DND-41 (cell line): Measurements from ENCODE around the gene ZNF668.

Experiments
- ATAC-seq: fragments of 200-7000 bp; cut with Tn5 transposase; 3 replicates; pipeline ENCODE4 v1.9.1; 2021; ENCODE audit warnings: low read depth; ENCODE audit not compliant: insufficient read depth
- DNase-seq: peaks from one replicate; pipeline ENCODE4 v3.0.0-alpha.2; 2020
- H2AFZ ChIP-seq: 2 replicates; pipeline ENCODE4 v1.6.0; 2012; ENCODE audit warnings: low read depth, low read length
- H3K27ac ChIP-seq: 2 replicates; pipeline ENCODE4 v1.5.1; 2012; ENCODE audit warnings: low read length, inconsistent platforms
- H3K27me3 ChIP-seq: fragments of 200-600 bp; sonication (generic); 2 replicates; pipeline ENCODE4 v1.6.0; 2012; ENCODE audit warnings: low read length, mild to moderate bottlenecking, inconsistent platforms; ENCODE audit not compliant: insufficient read depth, poor library complexity
- H3K36me3 ChIP-seq: 2 replicates; pipeline ENCODE4 v1.5.1; 2012; ENCODE audit warnings: low read length, inconsistent platforms; ENCODE audit not compliant: insufficient read depth
- H3K4me1 ChIP-seq: 2 replicates; pipeline ENCODE4 v1.5.1; 2012; ENCODE audit warnings: mild to moderate bottlenecking, low read length; ENCODE audit not compliant: insufficient read depth
- H3K4me2 ChIP-seq: 2 replicates; pipeline ENCODE4 v1.6.0; 2012; ENCODE audit warnings: mild to moderate bottlenecking, moderate library complexity, low read length, inconsistent platforms; ENCODE audit not compliant: insufficient read depth
- H3K4me3 ChIP-seq, 2 experiments: fragments of 200-600 bp in 1 of 2; shearing (Covaris generic) in 1 of 2; 2 replicates each; pipeline ENCODE4 v1.5.1; 2012 to 2016; ENCODE audit warnings: inconsistent platforms in 2 of 2, low read length in 2 of 2, mild to moderate bottlenecking in 2 of 2, low read depth in 1 of 2, moderate library complexity in 1 of 2
- H3K79me2 ChIP-seq: 2 replicates; pipeline ENCODE4 v1.6.0; 2012; ENCODE audit warnings: low read length, inconsistent platforms; ENCODE audit not compliant: insufficient read depth
- H3K9ac ChIP-seq: 2 replicates; pipeline ENCODE4 v1.6.0; 2012; ENCODE audit warnings: low read depth, mild to moderate bottlenecking, inconsistent platforms, low read length, moderate library complexity
- H3K9me3 ChIP-seq: 2 replicates; pipeline ENCODE4 v1.5.1; 2012; ENCODE audit warnings: low read length, moderate library complexity, mild to moderate bottlenecking, inconsistent platforms; ENCODE audit not compliant: insufficient read depth, severe bottlenecking
- H4K20me1 ChIP-seq: 2 replicates; pipeline ENCODE4 v1.6.0; 2012; ENCODE audit warnings: low read length; ENCODE audit not compliant: insufficient read depth
- CTCF ChIP-seq: IDR thresholded peaks from 2 replicates; pipeline ENCODE4 v1.5.1; 2012; ENCODE audit warnings: borderline replicate concordance, low read length, moderate library complexity, mild to moderate bottlenecking; ENCODE audit not compliant: poor library complexity, severe bottlenecking; ENCODE audit errors: extremely low read depth
- EZH2 ChIP-seq: IDR thresholded peaks from 3 replicates; pipeline ENCODE4 v1.6.1; 2012; ENCODE audit warnings: borderline replicate concordance, low read depth, mild to moderate bottlenecking, moderate library complexity, low read length, inconsistent platforms; ENCODE audit not compliant: severe bottlenecking

Gene ZNF668

DNA sequence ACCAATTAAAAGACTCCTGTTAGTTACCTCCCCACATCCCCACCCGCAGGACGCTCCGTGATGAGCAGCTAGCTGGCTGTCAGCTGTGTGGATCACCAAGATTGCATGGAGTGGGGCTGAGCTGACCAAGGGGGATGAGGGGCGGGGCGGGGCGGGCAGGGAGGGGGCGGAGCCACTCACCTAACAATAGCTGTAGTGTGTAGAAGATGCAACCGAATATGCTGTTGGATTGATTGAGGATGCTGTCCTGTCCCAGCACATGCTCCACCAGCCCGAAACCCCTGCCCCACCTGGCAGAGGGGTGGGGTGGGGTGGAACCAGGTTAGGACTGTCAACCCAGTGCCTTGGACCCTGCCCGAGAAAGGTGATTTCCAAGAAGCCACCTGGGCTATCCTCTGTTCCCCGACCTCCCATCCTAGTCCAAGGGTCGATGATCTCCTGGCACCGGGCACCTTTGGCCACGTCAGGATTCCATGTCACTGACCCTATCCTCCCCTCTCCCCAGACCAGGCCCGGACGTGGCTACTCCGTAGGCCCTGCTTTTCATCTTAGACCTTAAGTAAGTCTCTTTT is 19.2 kb upstream of the ZNF668 start:
- Histone ChIP-seq H2AFZ (no peak overlapping the region), H3K27me3 (no peaks in the 10 kb centered on the region), H4K20me1 (0 out of 2 replicates have a peak, but pooled peaks cover 11% of the 10 kb centered on the region), H3K27ac (no peak overlapping the region), H3K4me1 (peaks cover 28% of the 10 kb centered on the region), H3K36me3 (peaks cover 35% of the 10 kb centered on the region), H3K4me2 (peak overlapping the region; percentile 78), H3K9ac (peak overlapping the region; percentile 68), H3K9me3 (no peaks in the 10 kb centered on the region), H3K79me2 (peaks cover 37% of the 10 kb centered on the region), H3K4me3 (peak overlapping the region in 1 of 2 experiments; percentile 85; a peak in 2 of 4 replicates)
- DNase-seq (no peak), ATAC-seq (no peak)
- TF ChIP-seq CTCF (no peak), EZH2 (no peak)

DNA sequence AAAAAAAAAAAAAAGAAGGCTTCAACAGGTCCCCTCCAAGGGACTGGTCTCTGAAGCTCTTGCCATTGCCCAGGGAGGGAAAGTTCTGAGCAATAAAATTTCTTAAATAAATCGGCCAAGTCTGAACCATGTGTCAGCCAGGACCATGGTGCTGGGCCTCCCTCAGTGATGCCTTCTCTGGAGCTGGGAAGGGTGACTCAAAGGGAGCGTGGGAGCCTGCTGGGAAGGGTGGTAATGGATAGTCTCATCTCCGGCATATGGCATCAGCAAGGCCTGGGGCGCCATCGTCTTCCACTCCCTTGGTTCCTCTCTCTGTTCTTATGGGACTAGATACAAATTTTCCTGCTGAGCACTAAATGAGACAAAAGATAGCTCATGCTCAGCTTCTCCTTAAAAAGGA is 18.3 kb upstream of the ZNF668 start:
- Histone ChIP-seq H3K9ac (no peak overlapping the region), H4K20me1 (0 out of 2 replicates have a peak, but pooled peaks cover 13% of the 10 kb centered on the region)

DNA sequence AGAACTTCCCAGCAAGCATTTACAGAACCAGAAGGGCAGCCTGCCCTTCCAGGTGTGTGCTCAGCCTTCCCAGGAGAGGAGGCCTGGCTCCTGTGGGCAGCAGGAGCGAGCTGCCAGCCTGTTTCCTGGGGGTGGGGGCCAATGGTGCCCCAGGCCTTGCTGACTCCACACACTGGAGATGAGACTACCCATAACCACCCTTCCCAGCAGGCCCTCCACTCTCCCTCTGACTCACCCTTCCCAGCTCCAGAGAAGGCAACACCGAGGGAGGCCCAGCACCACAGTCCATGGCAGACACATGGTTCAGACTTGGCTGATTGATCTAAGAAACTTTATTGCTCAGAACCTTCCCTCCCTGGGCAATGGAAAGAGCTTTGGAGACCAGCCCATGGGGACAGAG is 16.5 kb upstream of the ZNF668 start:
- Histone ChIP-seq H3K4me1 (peaks cover 26% of the 10 kb centered on the region), H3K79me2 (peaks cover 37% of the 10 kb centered on the region), H3K4me2 (no peak overlapping the region), H3K9me3 (no peaks in the 10 kb centered on the region), H3K9ac (no peak overlapping the region), H2AFZ (no peak overlapping the region), H3K27me3 (no peaks in the 10 kb centered on the region), H3K36me3 (peaks cover 56% of the 10 kb centered on the region), H3K4me3 (no peak overlapping the region), H3K27ac (no peak overlapping the region), H4K20me1 (0 out of 2 replicates have a peak, but pooled peaks cover 18% of the 10 kb centered on the region)
- no peak for ATAC-seq
- DNase-seq = no peak
- TF ChIP-seq CTCF (no peak), EZH2 (no peak)

More for the DNA sequence above, 18.3 kb upstream of the ZNF668 start:
- Histone ChIP-seq H3K79me2 (peaks cover 37% of the 10 kb centered on the region), H3K9me3 (no peaks in the 10 kb centered on the region), H3K4me3 (no peak overlapping the region), H3K4me1 (peaks cover 28% of the 10 kb centered on the region), H3K36me3 (peaks cover 40% of the 10 kb centered on the region), H3K27ac (no peak overlapping the region), H2AFZ (no peak overlapping the region), H3K4me2 (peak overlapping the region; percentile 78; the same call in 1 of the 2 replicates), H3K27me3 (no peaks in the 10 kb centered on the region)
- DNase-seq (no peak), ATAC-seq (no peak)
- TF ChIP-seq CTCF = no peak
- no peak for TF ChIP-seq EZH2
